HEK293 (cell line): ENCODE measurements around the gene PRAC2.

Experiments
- CTCF ChIA-PET: fragments of 350-600 bp; formaldehyde crosslinking; extraction: SDS; loops from one replicate; lab custom pipeline; 2021; ENCODE audit warnings: antibody characterized with exemption; lab: Yijun Ruan, JAX
- POLR2A ChIA-PET: fragments of 300-600 bp; formaldehyde crosslinking; extraction: SDS; loops from one replicate; lab custom pipeline; 2020; ENCODE audit warnings: antibody characterized with exemption, inconsistent platforms; lab: Yijun Ruan, JAX
- H3K27ac ChIP-seq: fragments of 200-500 bp; sonication (Bioruptor generic); 2 replicates; pipeline ENCODE4 v1.5.1; 2014; ENCODE audit warnings: low read depth, low read length, control low read depth, inconsistent platforms; ENCODE audit errors: extremely low read depth
- H3K36me3 ChIP-seq, 2 experiments: fragments of 200-500 bp in 1 of 2; sonication (Bioruptor generic) in 1 of 2; 1 replicate in 1 of 2; 2 replicates in 1 of 2; pipeline ENCODE4 v1.5.1; 2014 to 2017; ENCODE audit warnings: inconsistent platforms in 2 of 2, low read length in 2 of 2; ENCODE audit not compliant: control insufficient read depth in 2 of 2, insufficient read depth in 1 of 2
- H3K4me1 ChIP-seq: fragments of 200-500 bp; sonication (Bioruptor generic); 2 replicates; pipeline ENCODE4 v1.5.1; 2014; ENCODE audit warnings: mild to moderate bottlenecking, low read length, inconsistent platforms; ENCODE audit not compliant: control insufficient read depth, insufficient read depth
- H3K4me3 ChIP-seq: 2 replicates; pipeline ENCODE4 v1.5.1; 2011; ENCODE audit warnings: low read depth, mild to moderate bottlenecking, control low read depth, low read length, moderate library complexity
- H3K9me3 ChIP-seq: fragments of 200-500 bp; sonication (Bioruptor generic); 2 replicates; pipeline ENCODE4 v1.5.1; 2014; ENCODE audit warnings: low read depth, low read length, inconsistent platforms; ENCODE audit not compliant: control insufficient read depth, insufficient read depth
- FEZF1 ChIP-seq: fragments of 450-650 bp; formaldehyde crosslinking; IDR thresholded peaks from 2 replicates; pipeline ENCODE4 v1.5.1; 2016; ENCODE audit warnings: missing biosample characterization, missing genetic modification characterization
- PRDM4 ChIP-seq: fragments of 450-650 bp; formaldehyde crosslinking; IDR thresholded peaks from 2 replicates; pipeline ENCODE4 v1.5.1; 2017; ENCODE audit warnings: missing biosample characterization, missing genetic modification characterization
- PRDM6 ChIP-seq: fragments of 450-650 bp; formaldehyde crosslinking; IDR thresholded peaks from 2 replicates; pipeline ENCODE4 v1.5.1; 2017; ENCODE audit warnings: missing biosample characterization, missing genetic modification characterization
- SP7 ChIP-seq: fragments of 450-650 bp; formaldehyde crosslinking; IDR thresholded peaks from 2 replicates; pipeline ENCODE4 v1.5.1; 2016; ENCODE audit warnings: missing biosample characterization, missing genetic modification characterization
- ZNF10 ChIP-seq: fragments of 450-650 bp; formaldehyde crosslinking; IDR thresholded peaks from 2 replicates; pipeline ENCODE4 v1.5.1; 2017; ENCODE audit warnings: missing biosample characterization, missing genetic modification characterization
- ZNF19 ChIP-seq: fragments of 450-650 bp; formaldehyde crosslinking; IDR thresholded peaks from 2 replicates; pipeline ENCODE4; 2016; ENCODE audit warnings: missing biosample characterization, missing genetic modification characterization, low read depth
- ZNF274 ChIP-seq, 2 experiments: fragments of 200-500 bp in 1 of 2; fragments of 450-650 bp in 1 of 2; sonication (Bioruptor generic) in 1 of 2; formaldehyde crosslinking in 1 of 2; IDR thresholded peaks; 2 replicates each; pipeline versions ENCODE4 v1.5.1 to v1.6.1; 2014 to 2016; ENCODE audit warnings: borderline replicate concordance in 1 of 2, inconsistent platforms in 1 of 2, low read length in 1 of 2, missing biosample characterization in 1 of 2, missing genetic modification characterization in 1 of 2
- ZNF280D ChIP-seq: fragments of 450-650 bp; formaldehyde crosslinking; IDR thresholded peaks from 2 replicates; pipeline ENCODE4 v1.5.1; 2016; ENCODE audit warnings: missing biosample characterization, missing genetic modification characterization
- ZNF335 ChIP-seq: fragments of 450-650 bp; formaldehyde crosslinking; conservative IDR thresholded peaks from 2 replicates; pipeline ENCODE4 v1.5.1; 2016; ENCODE audit warnings: missing biosample characterization, missing genetic modification characterization
- ZNF341 ChIP-seq: fragments of 450-650 bp; formaldehyde crosslinking; IDR thresholded peaks from 2 replicates; pipeline ENCODE4; 2016; ENCODE audit warnings: low read depth, missing biosample characterization, missing genetic modification characterization
- ZNF521 ChIP-seq: fragments of 450-650 bp; formaldehyde crosslinking; IDR thresholded peaks from 2 replicates; pipeline ENCODE4 v1.5.1; 2017; ENCODE audit warnings: missing biosample characterization, mild to moderate bottlenecking, missing genetic modification characterization
- ZNF530 ChIP-seq: fragments of 450-650 bp; formaldehyde crosslinking; IDR thresholded peaks from 2 replicates; pipeline ENCODE4 v1.5.1; 2016; ENCODE audit warnings: low read depth, missing biosample characterization, missing genetic modification characterization
- ZNF654 ChIP-seq: fragments of 450-650 bp; formaldehyde crosslinking; IDR thresholded peaks from 2 replicates; pipeline ENCODE4 v1.5.1; 2016; ENCODE audit warnings: low read depth, missing biosample characterization, missing genetic modification characterization
- TF ChIP-seq, protein P1 (sequence below): fragments of 450-650 bp; IDR thresholded peaks from 2 replicates; pipeline ENCODE4 v1.5.1; 2018; ENCODE audit warnings: missing biosample characterization, missing genetic modification characterization

PRAC2 gene

DNA sequence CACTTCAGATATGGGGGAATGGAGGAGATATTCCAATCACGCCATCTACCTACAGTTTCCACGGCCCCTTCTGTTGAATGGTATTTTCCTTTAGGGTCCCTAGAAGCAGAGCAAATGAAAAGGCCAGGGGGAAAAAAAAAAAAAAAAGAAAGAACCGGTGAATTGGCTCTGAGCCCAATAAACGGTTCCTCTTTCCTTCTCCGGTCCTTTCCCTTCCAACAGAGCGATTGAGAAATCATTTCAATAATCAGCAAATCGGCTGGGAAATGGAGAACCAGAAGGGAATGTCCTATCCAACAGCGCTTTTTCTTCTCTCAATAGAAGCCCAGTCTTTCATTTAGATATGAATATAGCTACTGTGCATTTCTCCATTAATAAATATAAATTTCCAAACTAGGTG lies 32.4 kb downstream of the PRAC2 start (continued):
- TF ChIP-seq, protein P1, sequence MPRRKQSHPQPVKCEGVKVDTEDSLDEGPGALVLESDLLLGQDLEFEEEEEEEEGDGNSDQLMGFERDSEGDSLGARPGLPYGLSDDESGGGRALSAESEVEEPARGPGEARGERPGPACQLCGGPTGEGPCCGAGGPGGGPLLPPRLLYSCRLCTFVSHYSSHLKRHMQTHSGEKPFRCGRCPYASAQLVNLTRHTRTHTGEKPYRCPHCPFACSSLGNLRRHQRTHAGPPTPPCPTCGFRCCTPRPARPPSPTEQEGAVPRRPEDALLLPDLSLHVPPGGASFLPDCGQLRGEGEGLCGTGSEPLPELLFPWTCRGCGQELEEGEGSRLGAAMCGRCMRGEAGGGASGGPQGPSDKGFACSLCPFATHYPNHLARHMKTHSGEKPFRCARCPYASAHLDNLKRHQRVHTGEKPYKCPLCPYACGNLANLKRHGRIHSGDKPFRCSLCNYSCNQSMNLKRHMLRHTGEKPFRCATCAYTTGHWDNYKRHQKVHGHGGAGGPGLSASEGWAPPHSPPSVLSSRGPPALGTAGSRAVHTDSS = no peak

DNA sequence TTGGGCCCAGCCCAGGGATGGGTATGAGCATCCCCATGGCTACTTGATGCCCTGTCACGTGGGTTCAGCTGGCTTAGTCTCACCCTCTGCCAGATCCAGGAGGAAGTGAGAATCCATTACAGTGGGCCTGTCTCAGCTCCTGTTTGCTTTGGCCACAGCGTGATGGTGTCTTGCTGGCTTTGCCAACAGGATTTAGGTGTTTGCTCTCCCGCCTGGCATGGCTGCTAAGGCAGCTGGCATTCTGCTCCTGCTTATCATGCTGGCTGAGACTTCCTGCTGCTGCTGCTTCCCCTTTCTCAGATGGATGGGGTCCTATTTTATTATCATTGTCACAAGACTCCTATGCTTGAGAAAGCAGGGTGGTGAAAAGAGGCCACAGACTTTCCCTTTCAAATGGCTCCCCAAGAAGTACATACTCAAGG lies 33.9 kb downstream of the PRAC2 start:
- H3K4me3 ChIP-seq = no peak overlapping the region
- CTCF ChIA-PET = interaction anchor here (0.6 to 0.7 kb wide), 2 partner anchors 55 to 493 kb away, joined by 3 read pairs; no protein-coding TSS in a partner anchor
- no peaks in the 10 kb centered on the region for H3K36me3 ChIP-seq
- no peaks in the 10 kb centered on the region for H3K9me3 ChIP-seq
- H3K27ac ChIP-seq = no peak overlapping the region
- TF ChIP-seq ZNF10 (tag by site-specific recombination) (no peak), ZNF335 (tag by site-specific recombination) (peak; percentile 60)
- H3K4me1 ChIP-seq = no peaks in the 10 kb centered on the region
- POLR2A ChIA-PET = no interaction called here

DNA sequence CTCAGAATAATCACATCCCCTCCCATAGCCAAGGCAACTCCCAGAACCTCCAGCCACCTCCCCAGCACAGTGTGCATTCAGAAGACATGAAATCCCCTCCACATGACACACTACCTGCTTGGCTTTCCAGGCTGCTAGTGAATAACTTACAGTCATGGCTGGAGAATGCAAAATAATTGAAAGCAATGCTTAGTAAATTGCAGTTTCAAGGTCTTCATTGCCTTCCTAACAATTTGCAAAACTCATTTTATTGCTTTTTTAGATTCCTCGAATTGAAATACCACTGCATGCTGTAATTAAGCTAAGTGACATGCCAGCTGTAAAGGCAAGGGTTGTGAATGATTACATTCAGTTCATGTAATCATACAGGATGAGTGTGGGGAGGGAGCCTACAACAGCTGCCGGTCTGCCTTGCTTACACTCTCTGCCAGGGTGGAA lies 34.6 kb downstream of the PRAC2 start:
- H3K27ac ChIP-seq = no peak overlapping the region
- no peaks in the 10 kb centered on the region for H3K9me3 ChIP-seq
- ChIA-PET POLR2A (interaction anchor here (1.5 kb wide), 1 partner anchor 8 kb away, joined by 4 read pairs; no protein-coding TSS in a partner anchor), CTCF (interaction anchor here (1.1 to 1.3 kb wide), 3 partner anchors 33 to 121 kb away, joined by 3 to 4 read pairs (median 4); no protein-coding TSS in a partner anchor)
- no peaks in the 10 kb centered on the region for H3K36me3 ChIP-seq
- no peaks in the 10 kb centered on the region for H3K4me1 ChIP-seq
- TF ChIP-seq PRDM6 (tag by site-specific recombination) (peak; percentile 73), ZNF530 (tag by site-specific recombination) (no peak), SP7 (tag by site-specific recombination) (peak; percentile 97), FEZF1 (tag by site-specific recombination) (no peak), PRDM4 (tag by site-specific recombination) (peak; percentile 77), ZNF654 (tag by site-specific recombination) (no peak), ZNF341 (tag by site-specific recombination) (peak; percentile 25; the same call in 1 of the 2 replicates)
- H3K4me3 ChIP-seq = no peak overlapping the region

- ChIA-PET POLR2A (no interaction called here), CTCF (interaction anchor here (0.6 to 1.7 kb wide), 4 partner anchors 32 to 125 kb away, joined by 3 to 5 read pairs (median 4); no protein-coding TSS in a partner anchor)
- Histone ChIP-seq H3K9me3 (no peaks in the 10 kb centered on the region), H3K4me3 (no peak overlapping the region), H3K4me1 (no peaks in the 10 kb centered on the region), H3K36me3 (no peaks in the 10 kb centered on the region), H3K27ac (no peak overlapping the region)
- TF ChIP-seq PRDM4 (tag by site-specific recombination) (no peak), ZNF10 (tag by site-specific recombination) (no peak), ZNF274 (IDR thresholded peaks at IDR 0.05; ENCODE audit: low read length) (no peak), ZNF274 (tag by site-specific recombination; IDR thresholded peaks at IDR 0.05; ENCODE audit: borderline replicate concordance) (no peak), ZNF280D (tag by site-specific recombination) (no peak), ZNF521 (tag by site-specific recombination) (no peak), ZNF19 (tag by site-specific recombination) (no peak)
Measured at GRCh38 chr17:48759288-48759687, 36.3 kb downstream of the PRAC2 start.
